HG03103 (cell line): ENCODE data around the gene OSR1.
"Not testable (repeated sequence)": the region's sequence is repeated elsewhere in the genome, so short reads cannot be mapped to it uniquely, and the experiment has no call there.

Experiments
- ATAC-seq: cut with Tn5 transposase; IDR thresholded peaks from one replicate; pipeline ENCODE4 v1.9.1; 2021; ENCODE audit warnings: low read depth; ENCODE audit not compliant: unreplicated experiment

The OSR1 gene

GRCh38 chr2:19337202-19337601 lies 21.2 kb downstream of the OSR1 start:
- no peak for ATAC-seq

GRCh38 chr2:19336781-19337180 lies 21.6 kb downstream of the OSR1 start:
- no peak for ATAC-seq

GRCh38 chr2:19332503-19332902 lies 25.9 kb downstream of the OSR1 start:
- ATAC-seq: no peak

DNA sequence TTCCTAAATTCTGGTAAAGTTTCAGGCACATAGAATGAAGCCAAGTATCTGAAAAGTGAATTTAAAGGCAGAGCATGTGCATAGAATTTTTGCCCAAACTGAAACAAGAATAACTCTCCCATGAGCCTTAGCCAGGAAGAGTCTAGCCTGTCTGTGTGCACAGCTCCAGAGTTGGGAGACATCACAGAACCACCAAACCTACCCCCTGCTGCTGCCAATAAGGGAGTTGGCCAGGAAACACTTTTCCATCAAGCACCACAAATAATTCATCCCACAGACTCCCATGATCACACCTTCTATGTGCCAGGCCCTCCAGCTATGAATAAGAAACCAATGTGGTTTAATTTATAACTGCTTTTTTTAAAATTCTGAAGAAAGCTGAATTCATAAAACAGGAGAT lies 27.0 kb downstream of the OSR1 start:
- ATAC-seq: no peak

GRCh38 chr2:19330436-19330835 lies 28.0 kb downstream of the OSR1 start:
- ATAC-seq: no peak

DNA sequence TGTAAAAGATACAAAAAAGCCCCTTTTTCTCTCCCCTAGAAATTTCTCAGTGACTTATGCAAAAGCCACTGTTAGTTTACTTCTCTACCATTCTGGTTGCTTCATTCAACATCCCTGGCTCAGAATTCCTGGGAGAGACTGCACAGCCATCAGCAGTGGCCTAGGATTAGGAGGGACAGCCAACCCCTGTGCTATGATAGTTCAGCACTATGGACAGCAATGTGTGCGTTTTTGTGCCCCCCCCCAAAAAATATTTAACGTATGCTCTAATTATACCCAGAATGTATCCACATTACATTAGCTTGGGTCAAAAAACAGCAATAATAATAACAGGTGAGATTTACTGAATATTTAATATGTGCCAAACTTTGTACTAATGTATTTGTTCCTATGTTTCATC lies 29.0 kb downstream of the OSR1 start:
- no peak for ATAC-seq

DNA sequence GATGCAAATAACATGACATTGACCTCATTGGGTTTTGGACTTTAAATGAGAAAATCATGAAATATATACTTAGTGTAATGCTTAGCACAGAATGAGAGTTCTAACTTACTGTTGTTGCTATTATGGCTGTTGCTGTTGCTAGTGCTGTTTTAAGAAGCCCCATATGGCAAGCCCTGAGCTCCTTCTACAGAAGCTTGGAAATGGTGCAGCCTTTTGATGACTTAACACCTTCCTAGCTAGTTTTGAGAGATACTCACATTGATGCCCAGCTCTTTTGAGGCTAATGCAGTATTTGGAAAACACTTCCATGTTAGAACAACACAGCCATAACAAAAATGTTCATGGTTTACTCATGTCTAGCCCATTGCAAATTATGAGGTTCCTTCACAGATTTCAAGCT lies 30.9 kb downstream of the OSR1 start:
- ATAC-seq: no peak

GRCh38 chr2:19321946-19322345 lies 36.5 kb downstream of the OSR1 start:
- ATAC-seq: no peak

GRCh38 chr2:19320813-19321212 lies 37.6 kb downstream of the OSR1 start:
- ATAC-seq: no peak

- ATAC-seq: no peak
Observed at GRCh38 chr2:19319698-19320097, 38.7 kb downstream of the OSR1 start.

DNA sequence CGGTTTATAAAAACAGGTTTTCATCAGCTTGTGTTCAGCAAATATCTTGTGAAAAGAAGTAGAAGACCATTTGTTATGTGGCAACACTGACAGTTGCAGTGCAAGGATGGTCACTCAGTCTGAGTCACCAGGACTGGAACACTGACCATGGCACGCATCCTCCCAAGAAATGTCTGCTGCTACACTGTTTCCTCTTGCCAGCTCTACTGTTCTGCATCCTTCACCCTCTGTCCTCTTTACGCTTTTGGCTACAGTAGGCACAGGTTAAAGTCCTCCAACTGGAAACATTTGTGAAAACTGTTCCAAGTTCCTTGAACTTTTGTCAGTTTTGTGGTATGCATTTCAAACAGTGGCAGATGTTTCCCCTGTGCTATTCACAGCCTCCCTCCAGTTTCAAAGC lies 39.4 kb downstream of the OSR1 start:
- ATAC-seq: no peak

- no peak for ATAC-seq
Observed at GRCh38 chr2:19313553-19313952, 44.9 kb downstream of the OSR1 start.

DNA sequence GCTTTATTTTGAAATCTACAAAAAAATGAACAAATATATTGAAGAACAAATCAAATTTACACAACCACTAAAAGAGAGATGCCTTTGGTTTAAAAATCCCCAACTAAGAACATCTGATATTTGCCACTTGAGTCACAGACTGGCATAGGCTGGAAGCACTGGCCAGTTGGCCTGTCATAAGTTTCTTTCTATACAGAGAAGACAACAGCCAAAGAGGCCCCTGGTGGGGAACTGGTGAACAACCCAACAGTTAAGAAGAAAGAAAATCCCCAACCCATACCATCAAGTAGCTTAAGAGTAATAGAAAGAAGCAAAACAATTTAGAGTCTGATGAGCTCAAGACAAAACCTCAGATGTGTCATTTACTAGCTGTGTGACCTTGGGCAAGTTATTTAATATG lies 45.5 kb downstream of the OSR1 start:
- no peak for ATAC-seq

DNA sequence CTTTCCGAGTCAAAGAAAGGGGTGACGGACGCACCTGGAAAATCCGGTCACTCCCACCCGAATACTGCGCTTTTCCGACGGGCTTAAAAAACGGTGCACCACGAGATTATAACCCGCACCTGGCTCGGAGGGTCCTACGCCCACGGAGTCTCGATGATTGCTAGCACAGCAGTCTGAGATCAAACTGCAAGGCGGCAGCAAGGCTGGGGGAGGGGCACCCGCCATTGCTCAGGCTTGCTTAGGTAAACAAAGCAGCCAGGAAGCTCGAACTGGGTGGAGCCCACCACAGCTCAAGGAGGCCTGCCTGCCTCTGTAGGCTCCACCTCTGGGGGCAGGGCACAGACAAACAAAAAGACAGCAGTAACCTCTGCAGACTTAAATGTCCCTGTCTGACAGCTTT lies 52.4 kb downstream of the OSR1 start:
- ATAC-seq: not testable (repeated sequence)

DNA sequence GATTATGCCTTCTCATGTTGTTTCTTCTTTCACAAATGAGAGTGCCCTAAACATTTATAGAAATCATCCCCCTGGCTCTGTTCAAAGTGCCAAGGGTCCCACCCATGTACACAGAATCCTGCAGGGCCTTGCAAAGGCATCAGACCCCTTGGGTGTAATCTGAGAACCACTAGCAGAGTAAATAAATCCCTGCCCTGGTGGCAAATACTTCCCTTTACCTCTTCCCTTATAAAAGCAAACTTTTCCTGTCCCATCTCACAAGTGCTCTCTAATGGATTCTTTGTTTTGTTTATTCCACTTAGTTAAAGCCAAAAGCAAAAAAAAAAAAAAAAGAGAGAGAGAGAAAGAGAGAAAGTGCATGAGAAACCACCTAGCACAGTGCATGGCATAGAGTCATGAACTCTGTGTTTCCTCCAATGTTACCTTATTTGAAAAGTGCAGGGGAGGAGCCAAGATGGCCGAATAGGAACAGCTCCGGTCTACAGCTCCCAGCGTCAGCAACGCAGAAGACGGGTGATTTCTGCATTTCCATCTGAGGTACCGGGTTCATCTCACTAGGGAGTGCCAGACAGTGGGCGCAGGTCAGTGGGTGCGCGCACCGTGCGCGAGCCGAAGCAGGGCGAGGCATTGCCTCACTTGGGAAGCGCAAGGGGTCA lies 52.9 kb downstream of the OSR1 start:
- not testable (repeated sequence) for ATAC-seq

GRCh38 chr2:19301706-19302105 lies 56.7 kb downstream of the OSR1 start:
- no peak for ATAC-seq
